DOHH2 (cell line): ENCODE measurements around the gene NDUFAF5.

Source experiments
- H3F3A ChIP-seq: fragments of 200-600 bp; sonication (generic), shearing (Covaris generic); 2 replicates; pipeline ENCODE4 v1.6.0; 2016; ENCODE audit warnings: antibody characterized with exemption, mild to moderate bottlenecking; ENCODE audit not compliant: control insufficient read depth, insufficient read depth
- H3K27ac ChIP-seq: fragments of 200-600 bp; sonication (generic); 2 replicates; pipeline ENCODE4 v1.5.1; 2014; ENCODE audit warnings: low read depth, mild to moderate bottlenecking, low read length, moderate library complexity
- H3K27me3 ChIP-seq: fragments of 200-600 bp; sonication (generic); 2 replicates; pipeline ENCODE4 v1.6.1; 2014; ENCODE audit warnings: mild to moderate bottlenecking, low read length, mixed read lengths; ENCODE audit not compliant: control insufficient read depth
- H3K36me3 ChIP-seq: fragments of 200-600 bp; sonication (generic); 2 replicates; pipeline ENCODE4 v1.6.1; 2014; ENCODE audit warnings: mild to moderate bottlenecking, low read length, moderate library complexity, mixed read lengths; ENCODE audit not compliant: control insufficient read depth
- H3K4me1 ChIP-seq: fragments of 200-600 bp; sonication (generic); 2 replicates; pipeline ENCODE4 v1.6.1; 2014; ENCODE audit warnings: mild to moderate bottlenecking, low read length, mixed read lengths; ENCODE audit not compliant: control insufficient read depth
- H3K4me2 ChIP-seq: fragments of 200-600 bp; sonication (generic); 2 replicates; pipeline ENCODE4 v1.6.0; 2014; ENCODE audit warnings: mild to moderate bottlenecking, low read length, moderate library complexity
- H3K4me3 ChIP-seq: fragments of 200-600 bp; sonication (generic); 2 replicates; pipeline ENCODE4 v1.5.1; 2014; ENCODE audit warnings: mild to moderate bottlenecking, low read length, mixed read lengths
- H3K79me2 ChIP-seq: fragments of 200-600 bp; sonication (generic); 2 replicates; pipeline ENCODE4 v1.6.1; 2014; ENCODE audit warnings: mild to moderate bottlenecking, low read length, mixed read lengths; ENCODE audit not compliant: control insufficient read depth
- H3K9me2 ChIP-seq: fragments of 200-600 bp; sonication (generic); replicated peaks from 2 replicates; pipeline ENCODE4 v1.6.1; 2014; ENCODE audit warnings: mild to moderate bottlenecking, low read length, mixed read lengths; ENCODE audit not compliant: control insufficient read depth
- H3K9me3 ChIP-seq: fragments of 200-600 bp; sonication (generic); 2 replicates; pipeline ENCODE4 v1.6.1; 2014; ENCODE audit warnings: antibody characterized with exemption, low read length, mixed read lengths; ENCODE audit not compliant: control insufficient read depth, insufficient read depth
- H4K20me1 ChIP-seq: fragments of 200-600 bp; sonication (generic); 2 replicates; pipeline ENCODE4 v1.6.0; 2014; ENCODE audit warnings: low read depth, mild to moderate bottlenecking, antibody characterized with exemption, low read length, moderate library complexity; ENCODE audit not compliant: control insufficient read depth, insufficient read depth
- EZH2phosphoT487 ChIP-seq: fragments of 200-600 bp; sonication (generic); IDR thresholded peaks from 2 replicates; pipeline ENCODE4 v1.6.1; 2017; ENCODE audit warnings: borderline replicate concordance, mild to moderate bottlenecking, antibody characterized with exemption, low read length, moderate library complexity, mixed read lengths
- TF ChIP-seq, protein P1 (sequence below): fragments of 200-600 bp; sonication (generic); IDR thresholded peaks from one replicate; pipeline ENCODE4 v1.5.1; 2014; ENCODE audit warnings: antibody characterized with exemption, mild to moderate bottlenecking, low read depth, low read length; ENCODE audit not compliant: poor library complexity, severe bottlenecking

NDUFAF5 gene

DNA sequence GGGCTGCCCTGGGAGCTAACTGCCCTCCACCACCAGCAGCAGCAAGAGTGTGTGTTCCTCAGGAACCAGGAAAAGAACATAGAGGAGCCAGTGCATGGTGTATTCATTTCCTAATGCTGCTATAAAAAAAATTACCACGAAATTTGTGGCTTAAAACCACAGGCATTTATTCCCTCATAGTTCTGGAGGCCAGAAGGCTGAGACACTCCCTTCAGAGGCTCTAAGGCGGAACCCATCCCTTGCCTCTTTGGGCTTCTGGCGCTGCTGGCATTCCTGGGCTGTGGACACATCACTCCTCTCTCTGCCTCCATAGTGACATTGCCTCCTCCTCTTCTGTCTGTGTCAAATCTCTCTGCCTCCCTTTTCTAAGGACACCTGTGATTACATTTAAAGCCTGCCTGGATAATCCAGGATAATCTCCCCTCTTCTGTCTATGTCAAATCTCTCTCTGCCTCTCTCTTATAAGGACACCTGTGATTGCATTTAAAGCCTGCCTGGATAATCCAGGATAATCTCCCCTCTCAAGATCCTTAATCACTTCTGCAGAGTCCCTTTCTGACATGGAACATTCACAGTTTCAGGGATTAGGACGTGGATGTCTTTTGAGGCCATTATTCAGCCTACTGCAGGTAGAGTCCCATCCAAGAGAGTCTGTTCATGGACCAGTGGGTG, 54.7 kb downstream of the NDUFAF5 start:
- no peak for TF ChIP-seq EZH2phosphoT487
- TF ChIP-seq, protein P1, sequence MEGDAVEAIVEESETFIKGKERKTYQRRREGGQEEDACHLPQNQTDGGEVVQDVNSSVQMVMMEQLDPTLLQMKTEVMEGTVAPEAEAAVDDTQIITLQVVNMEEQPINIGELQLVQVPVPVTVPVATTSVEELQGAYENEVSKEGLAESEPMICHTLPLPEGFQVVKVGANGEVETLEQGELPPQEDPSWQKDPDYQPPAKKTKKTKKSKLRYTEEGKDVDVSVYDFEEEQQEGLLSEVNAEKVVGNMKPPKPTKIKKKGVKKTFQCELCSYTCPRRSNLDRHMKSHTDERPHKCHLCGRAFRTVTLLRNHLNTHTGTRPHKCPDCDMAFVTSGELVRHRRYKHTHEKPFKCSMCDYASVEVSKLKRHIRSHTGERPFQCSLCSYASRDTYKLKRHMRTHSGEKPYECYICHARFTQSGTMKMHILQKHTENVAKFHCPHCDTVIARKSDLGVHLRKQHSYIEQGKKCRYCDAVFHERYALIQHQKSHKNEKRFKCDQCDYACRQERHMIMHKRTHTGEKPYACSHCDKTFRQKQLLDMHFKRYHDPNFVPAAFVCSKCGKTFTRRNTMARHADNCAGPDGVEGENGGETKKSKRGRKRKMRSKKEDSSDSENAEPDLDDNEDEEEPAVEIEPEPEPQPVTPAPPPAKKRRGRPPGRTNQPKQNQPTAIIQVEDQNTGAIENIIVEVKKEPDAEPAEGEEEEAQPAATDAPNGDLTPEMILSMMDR = no peak
- H3K9me2 ChIP-seq = no peaks in the 10 kb centered on the region
- H3K4me1 ChIP-seq = no peaks in the 10 kb centered on the region
- H3K9me3 ChIP-seq = no peaks in the 10 kb centered on the region
- H3F3A ChIP-seq = no peaks in the 10 kb centered on the region
- no peak overlapping the region for H3K4me3 ChIP-seq
- H3K27ac ChIP-seq = no peak overlapping the region
- no peaks in the 10 kb centered on the region for H3K27me3 ChIP-seq
- H3K79me2 ChIP-seq = no peaks in the 10 kb centered on the region
- no peaks in the 10 kb centered on the region for H3K36me3 ChIP-seq
- H4K20me1 ChIP-seq = no peaks in the 10 kb centered on the region
- no peak overlapping the region for H3K4me2 ChIP-seq

DNA sequence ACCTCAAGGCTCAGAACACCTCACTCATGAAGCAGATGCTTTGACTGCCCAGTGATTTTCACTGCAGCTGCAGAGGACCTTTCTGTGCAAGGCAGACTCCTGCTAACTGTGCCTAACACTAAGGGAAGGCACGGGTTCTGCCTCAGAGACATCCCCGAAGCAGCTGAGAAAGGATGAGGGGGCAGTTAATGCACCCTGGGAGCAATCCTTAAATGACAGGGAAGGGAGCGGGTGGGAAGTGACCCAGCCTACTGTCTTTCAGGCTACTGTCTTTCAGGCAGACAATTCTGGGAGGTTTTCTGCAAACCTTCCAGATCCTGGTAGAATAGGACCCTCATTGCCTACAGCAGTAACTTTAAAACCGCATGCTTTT, 55.3 kb downstream of the NDUFAF5 start:
- H3K4me1 ChIP-seq = no peaks in the 10 kb centered on the region
- H3K79me2 ChIP-seq = no peaks in the 10 kb centered on the region
- no peaks in the 10 kb centered on the region for H4K20me1 ChIP-seq
- no peaks in the 10 kb centered on the region for H3K36me3 ChIP-seq
- H3F3A ChIP-seq = no peaks in the 10 kb centered on the region
- no peaks in the 10 kb centered on the region for H3K9me2 ChIP-seq
- H3K9me3 ChIP-seq = no peaks in the 10 kb centered on the region
- H3K4me2 ChIP-seq = no peak overlapping the region
- H3K27ac ChIP-seq = no peak overlapping the region
- H3K4me3 ChIP-seq = no peak overlapping the region
- TF ChIP-seq, protein P1 = no peak
- TF ChIP-seq EZH2phosphoT487 = no peak
- no peaks in the 10 kb centered on the region for H3K27me3 ChIP-seq

DNA sequence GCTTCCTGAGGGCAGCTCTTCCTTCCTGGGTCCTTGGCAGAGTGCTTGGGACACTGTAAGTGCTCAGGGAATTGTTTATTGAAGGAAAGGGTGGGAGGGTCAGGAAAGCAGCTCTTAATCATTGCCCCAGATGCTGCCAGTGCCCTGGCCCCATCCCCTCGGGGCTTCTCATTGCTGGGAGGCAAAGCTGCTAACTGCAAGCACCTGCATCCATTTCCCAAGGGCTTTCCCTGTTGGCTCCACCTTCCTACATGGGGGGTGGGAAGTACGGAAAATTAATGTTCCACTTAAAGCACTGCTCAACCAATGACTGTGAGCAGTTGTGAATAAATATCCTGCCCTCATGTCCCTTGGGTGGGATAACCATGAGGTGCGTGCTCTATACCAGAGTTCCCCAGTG, 56.4 kb downstream of the NDUFAF5 start:
- Histone ChIP-seq H3K27me3 (no peaks in the 10 kb centered on the region), H3K4me1 (no peaks in the 10 kb centered on the region), H3K79me2 (no peaks in the 10 kb centered on the region), H3K27ac (no peak overlapping the region), H3K36me3 (no peaks in the 10 kb centered on the region), H3F3A (no peaks in the 10 kb centered on the region), H4K20me1 (no peaks in the 10 kb centered on the region), H3K9me2 (no peaks in the 10 kb centered on the region), H3K4me3 (no peak overlapping the region), H3K9me3 (no peaks in the 10 kb centered on the region), H3K4me2 (no peak overlapping the region)
- TF ChIP-seq, protein P1 = no peak
- no peak for TF ChIP-seq EZH2phosphoT487
